ENCODE data around the gene FOXP1. TPM values are rescaled to one million over a fixed set of nuclear protein-coding genes. Genes with fewer than 3 reads are reported as not detected.
A peak's percentile ranks its signal among the peaks of the same experiment; 100 is the strongest.

The FOXP1 gene
- total and polyA plus RNA-seq, 2 experiments from 2014 or later = 121 to 132 TPM

GRCh38 chr3:71064291-71064955, 519.1 kb downstream of the FOXP1 start:
- H3K27me3 ChIP-seq = no peaks in the 10 kb centered on the region
- TF ChIP-seq CTCF (IDR thresholded peaks at IDR 0.05; ENCODE audit: low read depth, low read length) = no peak
- no peaks in the 10 kb centered on the region for H3K36me3 ChIP-seq
- H3K4me1 ChIP-seq (ENCODE audit: low read depth) = peaks cover 47% of the 10 kb centered on the region
- peak overlapping the region; percentile 99 for H3K27ac ChIP-seq
- no peaks in the 10 kb centered on the region for H3K9me3 ChIP-seq (ENCODE audit: low read depth)
- peak; percentile 76 to 78 for DNase-seq (ENCODE audit: low read depth in 1 of 2, low spot score in 1 of 2)
- peak overlapping the region; percentile 83 for H3K4me3 ChIP-seq

- DNase-seq (ENCODE audit: low read depth in 1 of 2, low spot score in 1 of 2) = peak; percentile 58 to 76
- TF ChIP-seq CTCF (IDR thresholded peaks at IDR 0.05; ENCODE audit: low read depth, low read length) = no peak
Measured at GRCh38 chr3:71063773-71064290, 519.7 kb downstream of the FOXP1 start.

GRCh38 chr3:71062952-71063772, 520.4 kb downstream of the FOXP1 start:
- Histone ChIP-seq H3K27me3 (no peaks in the 10 kb centered on the region), H3K36me3 (no peaks in the 10 kb centered on the region), H3K4me3 (peak overlapping the region; percentile 83), H3K9me3 (ENCODE audit: low read depth) (no peaks in the 10 kb centered on the region), H3K27ac (peak overlapping the region; percentile 99), H3K4me1 (ENCODE audit: low read depth) (peaks cover 58% of the 10 kb centered on the region)
- TF ChIP-seq CTCF (IDR thresholded peaks at IDR 0.05; ENCODE audit: low read depth, low read length) = no peak
- peak in 1 of 2 donors; percentile 61 for DNase-seq (ENCODE audit: low read depth in 1 of 2, low spot score in 1 of 2)

More at GRCh38 chr3:71063773-71064290, 519.7 kb downstream of the FOXP1 start:
- no peaks in the 10 kb centered on the region for H3K36me3 ChIP-seq
- H3K27ac ChIP-seq = peak overlapping the region; percentile 99
- peak overlapping the region; percentile 83 for H3K4me3 ChIP-seq
- H3K27me3 ChIP-seq = no peaks in the 10 kb centered on the region
- no peaks in the 10 kb centered on the region for H3K9me3 ChIP-seq (ENCODE audit: low read depth)
- H3K4me1 ChIP-seq (ENCODE audit: low read depth) = peaks cover 53% of the 10 kb centered on the region

- H3K9me3 ChIP-seq (ENCODE audit: low read depth) = no peaks in the 10 kb centered on the region
- peak in 1 of 2 donors; percentile 73 for DNase-seq (ENCODE audit: low read depth in 1 of 2, low spot score in 1 of 2)
- peak overlapping the region; percentile 83 for H3K4me3 ChIP-seq
- H3K36me3 ChIP-seq = no peaks in the 10 kb centered on the region
- no peaks in the 10 kb centered on the region for H3K27me3 ChIP-seq
- peaks cover 66% of the 10 kb centered on the region for H3K4me1 ChIP-seq (ENCODE audit: low read depth)
- peak overlapping the region; percentile 99 for H3K27ac ChIP-seq
- no peak for TF ChIP-seq CTCF (IDR thresholded peaks at IDR 0.05; ENCODE audit: low read depth, low read length)
Measured at GRCh38 chr3:71062037-71062932, 521.2 kb downstream of the FOXP1 start.

- Histone ChIP-seq H3K27ac (peak overlapping the region; percentile 99), H3K9me3 (ENCODE audit: low read depth) (no peaks in the 10 kb centered on the region), H3K36me3 (no peaks in the 10 kb centered on the region), H3K4me3 (peak overlapping the region; percentile 83), H3K4me1 (ENCODE audit: low read depth) (peaks cover 65% of the 10 kb centered on the region), H3K27me3 (no peaks in the 10 kb centered on the region)
- TF ChIP-seq CTCF (IDR thresholded peaks at IDR 0.05; ENCODE audit: low read depth, low read length) = no peak
- DNase-seq (ENCODE audit: low read depth in 1 of 2, low spot score in 1 of 2) = no peak
Measured at GRCh38 chr3:71061581-71061980, 521.9 kb downstream of the FOXP1 start.

Measured in cardiac muscle cell (in vitro differentiated cells and primary cell).